Measurements from ENCODE around the gene PEX12. TPM values are rescaled to one million over a fixed set of nuclear protein-coding genes. Genes with fewer than 3 reads are reported as not detected.

PEX12 gene
- total and polyA plus RNA-seq, 9 of the 15 experiments (the other 6 are each of a cell fraction or from before 2014, with no cell fraction given) = 4.0 to 12.4 (median 6.4) TPM

DNA sequence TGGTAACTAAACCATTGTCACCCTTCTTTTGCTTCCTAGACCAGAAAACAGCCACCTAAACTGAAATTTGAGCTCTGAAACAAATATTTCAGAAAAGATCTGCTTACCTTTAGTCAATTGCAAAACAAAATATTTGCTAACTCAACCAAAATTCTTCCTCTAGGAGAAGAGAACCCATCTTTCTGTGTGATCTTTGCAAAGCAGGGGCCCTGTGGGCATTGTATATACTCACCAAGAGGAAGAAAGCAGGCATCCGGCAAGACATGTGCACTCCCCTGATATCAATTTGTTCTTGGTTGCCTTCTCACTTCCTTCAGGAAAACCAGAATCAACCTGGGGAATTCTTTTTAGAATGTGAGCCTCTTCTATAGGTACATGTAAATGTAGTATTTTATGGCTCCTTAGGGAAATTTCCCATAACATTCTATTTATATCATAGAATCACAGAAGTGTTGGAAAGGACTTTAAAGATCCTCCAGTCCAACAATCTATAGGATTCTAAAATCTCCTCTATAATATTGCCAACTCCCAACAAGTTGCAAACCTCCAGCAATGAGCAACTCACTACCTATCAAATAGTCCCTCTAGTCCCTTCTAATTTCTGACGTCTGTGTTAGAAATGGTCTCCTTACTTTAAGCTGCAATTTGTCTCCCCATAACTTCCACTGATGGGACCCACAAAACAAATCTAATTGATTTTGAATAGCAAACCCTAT lies 18.7 kb downstream of the PEX12 start (continued):
- no peak for TF ChIP-seq GABPB1 (CRISPR knock-in tag; IDR thresholded peaks at IDR 0.05)
- TF ChIP-seq ARID1B (IDR thresholded peaks at IDR 0.05) = peak; percentile 37; the same call in 1 of the 2 replicates
- TF ChIP-seq MEF2A (IDR thresholded peaks at IDR 0.05; ENCODE audit: control insufficient read depth, low read depth, low read length) = peak; percentile 3; the same call in 1 of the 2 replicates
- TF ChIP-seq TAL1 (IDR thresholded peaks at IDR 0.05) = peak; percentile 50
- 0 out of 2 replicates have a peak, but pooled peaks have one; percentile 5 for TF ChIP-seq BHLHE40 (IDR thresholded peaks at IDR 0.05; ENCODE audit: low read length)
- TF ChIP-seq SMARCA4 (IDR thresholded peaks at IDR 0.05) = 0 out of 2 replicates have a peak, but pooled peaks have one; percentile 30
- peak; percentile 45 for TF ChIP-seq TCF3 (CRISPR knock-in tag; IDR thresholded peaks at IDR 0.05)
- peak; percentile 76 for TF ChIP-seq ZNF316 (IDR thresholded peaks at IDR 0.05)
- no peak for TF ChIP-seq XRCC4 (IDR thresholded peaks at IDR 0.05; ENCODE audit: extremely low read depth, insufficient read depth, insufficient read length)
- TF ChIP-seq GATAD2B (IDR thresholded peaks at IDR 0.05; ENCODE audit: borderline replicate concordance) = 0 out of 2 replicates have a peak, but pooled peaks have one; percentile 45
- TF ChIP-seq CREBBP (IDR thresholded peaks at IDR 0.05; ENCODE audit: low read depth, low read length) = no peak
- TF ChIP-seq TEAD4 (IDR thresholded peaks at IDR 0.05; ENCODE audit: low read length) = peak; percentile 41; the same call in 1 of the 2 replicates
- TF ChIP-seq TEAD4 (CRISPR knock-in tag; IDR thresholded peaks at IDR 0.05; ENCODE audit: borderline replicate concordance) = no peak
- no peak for TF ChIP-seq BRCA1 (IDR thresholded peaks at IDR 0.05)
- TF ChIP-seq BRCA1 (CRISPR knock-in tag; IDR thresholded peaks at IDR 0.05) = no peak
- no peak for TF ChIP-seq ZBTB34 (CRISPR knock-in tag; IDR thresholded peaks at IDR 0.05)
- TF ChIP-seq ZC3H8 (IDR thresholded peaks at IDR 0.05) = no peak
- no peak for TF ChIP-seq RNF2 (IDR thresholded peaks at IDR 0.05)
- no peak for TF ChIP-seq RFX1 (IDR thresholded peaks at IDR 0.05)
- peak; percentile 62; the same call in 1 of the 2 replicates for TF ChIP-seq CBFA2T3 (IDR thresholded peaks at IDR 0.05)
- 0 out of 2 replicates have a peak, but pooled peaks have one; percentile 28 for TF ChIP-seq CBFA2T2 (conservative IDR thresholded peaks at IDR 0.05)
- TF ChIP-seq KAT2B (IDR thresholded peaks at IDR 0.05; ENCODE audit: low read depth, low read length) = no peak
- peak; percentile 50; the same call in 1 of the 2 replicates for TF ChIP-seq L3MBTL2 (IDR thresholded peaks at IDR 0.05)

Measured in K562 (cell line).